Retinal pigment epithelial cell (primary cell): ENCODE measurements around the gene TMEM229A.
A peak's percentile ranks its signal among the peaks of the same experiment; 100 is the strongest.
"Not testable (repeated sequence)": the region's sequence is repeated elsewhere in the genome, so short reads cannot be mapped to it uniquely, and the experiment has no call there.

Experiments
- DNase-seq: peaks from one replicate; pipeline ENCODE4 v3.0.0-alpha.2; 2010; ENCODE audit warnings: low read depth
- H3K4me3 ChIP-seq: 2 replicates; pipeline ENCODE4 v1.5.1; 2011; ENCODE audit warnings: mild to moderate bottlenecking, low read length, control low read depth, moderate library complexity
- CTCF ChIP-seq: conservative IDR thresholded peaks from 2 replicates; pipeline ENCODE4 v1.5.1; 2011; ENCODE audit warnings: low read depth, low read length, control low read depth, inconsistent platforms

Gene TMEM229A

DNA sequence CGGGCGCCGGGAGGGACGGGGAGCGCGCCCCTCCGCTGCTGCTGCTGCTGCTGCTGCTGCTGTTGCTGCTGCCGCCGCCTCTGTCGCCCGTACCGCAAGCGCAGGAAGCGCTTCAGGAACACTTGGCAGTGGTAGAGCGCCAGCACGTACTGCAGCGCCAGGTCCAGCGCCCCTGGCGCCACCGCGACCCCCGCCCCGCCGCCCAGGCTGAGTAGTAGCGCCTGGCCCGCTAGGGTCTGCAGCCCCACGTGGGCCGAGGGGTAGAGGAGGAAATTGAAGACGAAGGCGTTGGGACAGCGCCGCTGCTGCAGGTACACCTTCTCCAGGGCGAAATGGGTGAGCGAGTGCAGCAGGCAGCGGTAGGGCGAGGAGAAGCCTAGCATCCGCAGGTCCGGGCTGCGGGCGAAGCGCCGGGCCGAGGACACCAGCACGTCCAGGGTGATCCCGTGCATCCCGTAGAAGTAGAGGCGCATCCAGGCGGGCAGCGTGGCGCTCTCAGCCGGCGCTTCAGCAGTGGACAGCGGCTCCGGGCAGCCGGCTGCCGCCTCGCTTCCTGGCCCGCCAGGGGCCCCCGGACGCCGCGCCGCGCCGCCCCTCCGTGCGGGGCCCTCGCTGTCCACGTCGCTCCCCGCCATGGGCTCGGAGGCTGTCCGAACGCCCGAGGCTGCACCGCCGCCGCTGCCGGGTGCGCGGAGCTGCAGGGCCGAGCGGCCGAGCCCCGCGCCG, at the start of gene TMEM229A:
Gene TMEM229A, minus strand, starts transcription at position 699 of the 726 bp plus-strand sequence. Its CDS starts 64 bp downstream, at position 635.
- no peak for TF ChIP-seq CTCF
- no peak for DNase-seq
- peak within 1 kb of the TSS; percentile 51 for H3K4me3 ChIP-seq

DNA sequence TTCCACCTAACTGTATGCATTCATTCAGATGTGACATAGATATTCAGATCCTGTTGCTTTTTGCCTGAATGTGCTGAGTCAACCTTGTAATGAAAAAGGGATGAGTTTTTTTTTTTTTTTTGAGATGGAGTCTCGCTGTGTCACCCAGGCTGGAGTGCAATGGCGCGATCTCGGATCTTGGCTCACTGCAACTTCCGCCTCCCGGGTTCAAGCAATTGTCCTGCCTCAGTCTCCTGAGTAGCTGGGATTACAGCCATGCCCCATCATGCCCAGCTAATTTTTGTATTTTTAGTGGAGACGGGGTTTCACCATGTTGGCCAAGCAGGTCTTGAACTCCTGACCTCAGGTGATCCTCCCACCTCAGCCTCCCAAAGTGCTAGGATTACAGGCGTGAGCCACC, 49.4 kb upstream of the TMEM229A start:
- DNase-seq, H3K4me3 ChIP-seq: not testable (repeated sequence)

DNA sequence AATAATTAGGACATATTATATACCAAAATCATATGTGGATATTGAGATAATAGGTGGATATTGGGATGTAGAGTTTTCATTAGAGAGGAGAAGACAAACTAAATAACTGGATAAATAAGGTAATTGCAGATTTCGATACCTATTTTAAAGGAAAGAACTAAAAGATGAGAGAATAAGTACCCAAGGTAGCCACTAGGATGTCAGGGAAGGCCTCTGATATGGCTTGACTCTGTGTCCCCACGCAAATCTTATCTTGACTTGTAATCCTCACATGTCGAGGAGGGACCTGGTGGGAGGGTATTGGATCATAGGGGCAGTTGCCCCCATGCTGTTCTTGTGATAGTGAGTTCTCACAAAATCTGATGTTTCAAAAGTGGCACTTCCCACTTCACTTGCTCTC, 44.7 kb upstream of the TMEM229A start:
- DNase-seq = no peak
- no peak overlapping the region for H3K4me3 ChIP-seq
- no peak for TF ChIP-seq CTCF

DNA sequence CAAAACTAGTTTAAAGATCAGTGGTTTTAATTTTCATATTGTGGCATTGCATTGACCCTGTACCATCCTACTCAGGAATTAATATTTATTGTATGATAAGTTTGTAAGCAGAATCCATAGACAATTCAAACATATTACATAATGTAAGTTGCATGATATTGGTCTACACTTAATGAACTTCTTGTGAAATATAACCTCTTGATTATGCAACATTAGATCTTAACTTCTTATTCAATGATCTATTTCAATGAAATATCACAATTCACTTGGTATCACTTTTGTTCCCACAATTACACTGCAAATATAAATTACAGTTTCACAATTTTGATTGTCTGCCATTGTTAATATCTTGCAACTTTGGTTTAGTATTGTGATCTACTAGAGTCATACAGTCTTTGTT, 44.0 kb upstream of the TMEM229A start:
- DNase-seq = no peak
- no peak for TF ChIP-seq CTCF
- no peak overlapping the region for H3K4me3 ChIP-seq

- H3K4me3 ChIP-seq = no peak overlapping the region
- DNase-seq = no peak
- TF ChIP-seq CTCF = no peak
Observed at GRCh38 chr7:124074007-124074406, 41.1 kb upstream of the TMEM229A start.

DNA sequence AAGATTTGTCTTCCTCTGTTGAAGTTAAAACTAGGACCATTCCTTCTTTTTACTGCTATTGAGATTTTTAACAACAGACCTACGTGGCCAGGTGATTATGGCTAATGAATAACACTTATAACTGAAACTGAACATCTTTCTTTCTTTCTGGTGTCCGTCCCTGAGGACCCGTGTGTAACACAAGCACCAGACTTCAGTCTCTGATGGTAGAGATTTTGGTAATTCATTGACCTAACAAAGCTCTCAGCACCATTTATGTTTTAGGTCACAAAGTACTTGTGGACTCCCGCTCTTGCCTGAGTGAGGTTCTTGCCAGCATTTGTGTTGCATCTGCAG, 40.4 kb upstream of the TMEM229A start:
- no peak overlapping the region for H3K4me3 ChIP-seq
- no peak for DNase-seq
- no peak for TF ChIP-seq CTCF

DNA sequence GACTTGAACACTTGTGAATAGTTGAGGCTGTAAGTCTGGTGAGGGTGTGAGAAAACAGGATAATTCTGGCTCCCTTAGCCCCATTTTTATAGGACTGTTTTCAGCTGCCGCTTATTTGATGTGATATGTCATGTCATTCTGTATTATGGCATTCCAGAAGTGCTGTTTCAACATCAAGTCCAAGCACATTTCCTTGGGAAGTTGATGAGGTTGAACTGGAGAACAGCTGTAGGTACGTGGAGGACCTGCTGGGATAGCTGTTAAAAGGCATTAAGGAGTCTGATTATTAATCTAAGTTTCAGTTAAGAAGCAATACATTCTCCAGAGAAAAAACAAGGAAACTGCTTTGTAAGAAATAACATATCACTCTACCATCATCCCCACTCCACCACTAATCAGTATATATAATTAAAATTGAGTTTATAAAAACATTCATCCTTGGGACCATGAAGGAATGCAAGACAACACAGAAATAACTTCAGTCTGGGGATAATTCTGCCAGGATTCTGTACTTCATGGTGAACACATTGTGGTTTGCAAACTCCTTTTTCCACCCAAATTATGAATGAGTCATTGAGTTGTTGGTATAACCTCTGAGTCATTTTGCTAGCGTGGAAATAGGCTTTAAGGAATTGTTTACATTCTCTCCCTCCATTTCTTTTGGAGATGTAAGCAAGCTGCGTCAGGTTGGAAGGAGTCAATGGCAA, 39.9 kb upstream of the TMEM229A start:
- peak; percentile 92 for DNase-seq
- H3K4me3 ChIP-seq = no peak overlapping the region
- TF ChIP-seq CTCF = no peak
